GM23248 (cell line): ENCODE measurements around the gene RTEL1. TPM values are rescaled to one million over a fixed set of nuclear protein-coding genes. Genes with fewer than 3 reads are reported as not detected.
"Not testable (repeated sequence)": the region's sequence is repeated elsewhere in the genome, so short reads cannot be mapped to it uniquely, and the experiment has no call there.

Experiments
- DNase-seq: peaks from one replicate; pipeline ENCODE4 v3.0.0-alpha.2; 2015
- H2AFZ ChIP-seq: fragments of 200-600 bp; sonication (generic); 2 replicates; pipeline ENCODE4 v1.6.1; 2016; ENCODE audit warnings: antibody characterized with exemption
- H3F3A ChIP-seq: fragments of 200-600 bp; sonication (generic); 2 replicates; pipeline ENCODE4 v1.6.1; 2016; ENCODE audit warnings: mild to moderate bottlenecking, antibody characterized with exemption, mixed run types; ENCODE audit not compliant: insufficient read depth
- H3K27ac ChIP-seq: fragments of 200-600 bp; sonication (generic); 2 replicates; pipeline ENCODE4 v1.5.1; 2016; ENCODE audit warnings: mild to moderate bottlenecking
- H3K27me3 ChIP-seq: fragments of 200-600 bp; sonication (generic); replicated peaks from 2 replicates; pipeline ENCODE4 v1.6.1; 2016; ENCODE audit warnings: mild to moderate bottlenecking; ENCODE audit not compliant: insufficient read depth
- H3K36me3 ChIP-seq: fragments of 200-600 bp; sonication (generic); 2 replicates; pipeline ENCODE4 v1.6.1; 2016; ENCODE audit warnings: low read depth, mild to moderate bottlenecking
- H3K4me1 ChIP-seq: fragments of 200-600 bp; sonication (generic); 2 replicates; pipeline ENCODE4 v1.6.1; 2016; ENCODE audit warnings: mild to moderate bottlenecking; ENCODE audit not compliant: insufficient read depth
- H3K4me2 ChIP-seq: fragments of 200-600 bp; sonication (generic); one replicate; pipeline ENCODE4 v1.6.1; 2016; ENCODE audit warnings: mild to moderate bottlenecking; ENCODE audit not compliant: unreplicated experiment
- H3K4me3 ChIP-seq: fragments of 200-600 bp; sonication (generic); 2 replicates; pipeline ENCODE4 v1.5.1; 2016; ENCODE audit warnings: mild to moderate bottlenecking
- H3K79me2 ChIP-seq: fragments of 200-600 bp; sonication (generic); 2 replicates; pipeline ENCODE4 v1.6.1; 2016; ENCODE audit warnings: mild to moderate bottlenecking; ENCODE audit not compliant: insufficient read depth
- H3K9ac ChIP-seq: fragments of 200-600 bp; sonication (generic); 2 replicates; pipeline ENCODE4 v1.6.1; 2016; ENCODE audit warnings: mild to moderate bottlenecking
- H3K9me2 ChIP-seq: fragments of 200-600 bp; sonication (generic); 2 replicates; pipeline ENCODE4 v1.6.1; 2016; ENCODE audit warnings: mixed run types, mild to moderate bottlenecking, moderate library complexity; ENCODE audit not compliant: insufficient read depth
- H3K9me3 ChIP-seq: fragments of 200-600 bp; sonication (generic); one replicate; pipeline ENCODE4 v1.6.1; 2017; ENCODE audit warnings: low read depth
- H4K20me1 ChIP-seq: fragments of 200-600 bp; sonication (generic); 2 replicates; pipeline ENCODE4 v1.6.0; 2016; ENCODE audit not compliant: insufficient read depth
- EZH2 ChIP-seq: fragments of 200-600 bp; sonication (generic); IDR thresholded peaks from 2 replicates; pipeline ENCODE4 v1.6.1; 2018; ENCODE audit warnings: antibody characterized with exemption, mild to moderate bottlenecking; ENCODE audit not compliant: insufficient read depth, poor library complexity, severe bottlenecking
- EZH2phosphoT487 ChIP-seq: fragments of 200-600 bp; sonication (generic); IDR thresholded peaks from 2 replicates; pipeline ENCODE4 v1.6.1; 2018; ENCODE audit warnings: antibody characterized with exemption, moderate library complexity, mild to moderate bottlenecking, low read depth; ENCODE audit not compliant: insufficient read depth
- WGBS, 2 experiments: methylation state at CpG; one replicate each; pipeline ENCODE4 v1.1.6; 2015 to 2017; ENCODE audit warnings: low lambda C conversion rate in 2 of 2, low coverage in 1 of 2; ENCODE audit errors: missing lambda C conversion rate in 2 of 2; 5-methylcytosine and 5-hydroxymethylcytosine counted together
- in situ Hi-C: fragments of 300-500 bp; cut with MboI; formaldehyde crosslinking; loops from 2 replicates; pipeline ENCODE4 v1.15.0; 2020
- polyA plus RNA-seq: library from polyadenylated mRNA; unstranded; fragments of >200 nt; fragmentation: Nextera tagmentation; extraction: Ambion mirVana; gene quantifications from 2 replicates; pipeline ENCODE4 v1.2.1, GENCODE V29; 2016
- total RNA-seq: library from RNA; depleted of rRNA; stranded (reverse); fragments of >200 nt; shearing (Covaris generic); gene quantifications from 2 replicates; pipeline ENCODE4 v1.2.3, GENCODE V29; 2014

Gene RTEL1
- total and polyA plus RNA-seq, 2 experiments from 2014 or later = 8.6 to 15.6 TPM

GRCh38 chr20:63664861-63665594, 6.9 kb downstream of the RTEL1 start:
- no peak overlapping the region for H3K27ac ChIP-seq
- H3K9me3 ChIP-seq = no peaks in the 10 kb centered on the region
- no peak overlapping the region for H3K4me2 ChIP-seq
- WGBS, 2 experiments = 82 to 88% methylated on average over 18 of the region's 18 CpGs
- no peak overlapping the region for H3K4me3 ChIP-seq
- peaks cover 43% of the 10 kb centered on the region for H3K79me2 ChIP-seq
- H3K4me1 ChIP-seq = no peaks in the 10 kb centered on the region
- in situ Hi-C loops = no loop called here
- H3K27me3 ChIP-seq = no peaks in the 10 kb centered on the region
- no peaks in the 10 kb centered on the region; the same call in 1 of the 2 replicates for H3K36me3 ChIP-seq
- no peak for DNase-seq
- no peak overlapping the region for H2AFZ ChIP-seq
- TF ChIP-seq EZH2 = no peak
- TF ChIP-seq EZH2phosphoT487 = no peak
- no peaks in the 10 kb centered on the region for H4K20me1 ChIP-seq
- no peaks in the 10 kb centered on the region for H3K9me2 ChIP-seq
- no peaks in the 10 kb centered on the region for H3F3A ChIP-seq
- H3K9ac ChIP-seq = no peak overlapping the region

GRCh38 chr20:63665708-63666107, 7.6 kb downstream of the RTEL1 start:
- no peaks in the 10 kb centered on the region for H4K20me1 ChIP-seq
- H3K4me3 ChIP-seq = no peak overlapping the region
- no peaks in the 10 kb centered on the region for H3K4me1 ChIP-seq
- no peak overlapping the region for H3K4me2 ChIP-seq
- H3K27ac ChIP-seq = no peak overlapping the region
- DNase-seq = no peak
- no peaks in the 10 kb centered on the region for H3F3A ChIP-seq
- TF ChIP-seq EZH2 (no peak), EZH2phosphoT487 (no peak)
- no peaks in the 10 kb centered on the region for H3K27me3 ChIP-seq
- in situ Hi-C loops = no loop called here
- no peak overlapping the region for H2AFZ ChIP-seq
- H3K36me3 ChIP-seq = no peaks in the 10 kb centered on the region; the same call in 1 of the 2 replicates
- no peaks in the 10 kb centered on the region for H3K9me3 ChIP-seq
- H3K9me2 ChIP-seq = no peaks in the 10 kb centered on the region
- H3K9ac ChIP-seq = no peak overlapping the region
- H3K79me2 ChIP-seq = peaks cover 36% of the 10 kb centered on the region
- WGBS, 2 experiments = 93 to 95% methylated on average over 14 of the region's 14 CpGs

- DNase-seq = no peak
- H3K9ac ChIP-seq = no peak overlapping the region
- WGBS, 2 experiments = 87 to 97% methylated on average over 4 to 16 of the region's 16 CpGs
- H3K27ac ChIP-seq = no peak overlapping the region
- in situ Hi-C loops = no loop called here
- no peak overlapping the region for H3K4me2 ChIP-seq
- TF ChIP-seq EZH2 = no peak
- no peak for TF ChIP-seq EZH2phosphoT487
- H3F3A ChIP-seq = no peaks in the 10 kb centered on the region
- no peaks in the 10 kb centered on the region; the same call in 1 of the 2 replicates for H3K36me3 ChIP-seq
- no peaks in the 10 kb centered on the region for H3K9me2 ChIP-seq
- no peaks in the 10 kb centered on the region for H3K4me1 ChIP-seq
- no peaks in the 10 kb centered on the region for H4K20me1 ChIP-seq
- no peak overlapping the region for H2AFZ ChIP-seq
- H3K27me3 ChIP-seq = no peaks in the 10 kb centered on the region
- peaks cover 15% of the 10 kb centered on the region for H3K79me2 ChIP-seq
- H3K9me3 ChIP-seq = no peaks in the 10 kb centered on the region
- no peak overlapping the region for H3K4me3 ChIP-seq
Observed at GRCh38 chr20:63667858-63668257, 9.7 kb downstream of the RTEL1 start.

- TF ChIP-seq EZH2 = no peak
- TF ChIP-seq EZH2phosphoT487 = no peak
- in situ Hi-C loops = no loop called here
- Histone ChIP-seq H3K9me2 (no peaks in the 10 kb centered on the region), H3K9ac (no peak overlapping the region), H3K4me1 (no peaks in the 10 kb centered on the region), H3K79me2 (peaks cover 13% of the 10 kb centered on the region), H3K4me3 (no peak overlapping the region), H3K4me2 (no peak overlapping the region), H3F3A (no peaks in the 10 kb centered on the region), H3K27me3 (no peaks in the 10 kb centered on the region), H2AFZ (no peak overlapping the region), H3K27ac (no peak overlapping the region), H3K36me3 (no peaks in the 10 kb centered on the region; the same call in 1 of the 2 replicates), H4K20me1 (no peaks in the 10 kb centered on the region), H3K9me3 (no peaks in the 10 kb centered on the region)
- no peak for DNase-seq
- WGBS, 2 experiments = 92 to 93% methylated on average over 11 of the region's 11 CpGs
Observed at GRCh38 chr20:63668351-63668750, 10.2 kb downstream of the RTEL1 start.

GRCh38 chr20:63671695-63672094, 13.6 kb downstream of the RTEL1 start:
- H3K36me3 ChIP-seq, H3K27me3 ChIP-seq, H3K4me3 ChIP-seq, in situ Hi-C loops, H3K79me2 ChIP-seq, H3K27ac ChIP-seq, H3K9me2 ChIP-seq, H2AFZ ChIP-seq, H3K4me1 ChIP-seq, H4K20me1 ChIP-seq, H3K4me2 ChIP-seq, H3K9ac ChIP-seq, H3K9me3 ChIP-seq, H3F3A ChIP-seq, DNase-seq: not testable (repeated sequence)
- 78 to 82% methylated on average over 12 of the region's 12 CpGs for WGBS, 2 experiments
